ENCODE measurements around the gene SIL1.

DNA sequence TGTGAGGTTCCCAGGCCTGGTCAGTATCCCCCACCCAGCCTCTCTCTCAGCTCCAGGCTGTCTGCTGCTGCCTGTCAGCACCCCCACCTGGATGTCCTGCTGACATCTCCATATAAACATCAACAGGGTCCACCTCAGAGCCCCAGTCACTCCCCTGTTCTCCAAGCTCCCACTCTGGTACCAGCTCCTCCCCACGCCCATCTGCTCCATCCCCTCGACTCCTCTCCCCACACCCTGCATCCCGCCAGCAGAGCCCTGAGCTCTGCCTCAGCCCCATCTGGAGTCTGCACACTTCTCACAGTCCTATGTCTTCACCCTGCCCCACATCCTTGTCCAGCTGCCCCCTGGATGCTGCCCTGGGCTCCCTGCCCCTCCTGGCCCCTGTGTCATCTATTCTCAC, 255.3 kb downstream of the SIL1 start:
- TF ChIP-seq, protein P1, sequence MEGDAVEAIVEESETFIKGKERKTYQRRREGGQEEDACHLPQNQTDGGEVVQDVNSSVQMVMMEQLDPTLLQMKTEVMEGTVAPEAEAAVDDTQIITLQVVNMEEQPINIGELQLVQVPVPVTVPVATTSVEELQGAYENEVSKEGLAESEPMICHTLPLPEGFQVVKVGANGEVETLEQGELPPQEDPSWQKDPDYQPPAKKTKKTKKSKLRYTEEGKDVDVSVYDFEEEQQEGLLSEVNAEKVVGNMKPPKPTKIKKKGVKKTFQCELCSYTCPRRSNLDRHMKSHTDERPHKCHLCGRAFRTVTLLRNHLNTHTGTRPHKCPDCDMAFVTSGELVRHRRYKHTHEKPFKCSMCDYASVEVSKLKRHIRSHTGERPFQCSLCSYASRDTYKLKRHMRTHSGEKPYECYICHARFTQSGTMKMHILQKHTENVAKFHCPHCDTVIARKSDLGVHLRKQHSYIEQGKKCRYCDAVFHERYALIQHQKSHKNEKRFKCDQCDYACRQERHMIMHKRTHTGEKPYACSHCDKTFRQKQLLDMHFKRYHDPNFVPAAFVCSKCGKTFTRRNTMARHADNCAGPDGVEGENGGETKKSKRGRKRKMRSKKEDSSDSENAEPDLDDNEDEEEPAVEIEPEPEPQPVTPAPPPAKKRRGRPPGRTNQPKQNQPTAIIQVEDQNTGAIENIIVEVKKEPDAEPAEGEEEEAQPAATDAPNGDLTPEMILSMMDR (IDR thresholded peaks at IDR 0.05; ENCODE audit: extremely low read depth in 1 of 2, insufficient read depth in 1 of 2, low read depth in 1 of 2, low read length in 2 of 2), result no peak
- TF ChIP-seq POLR2AphosphoS5 (IDR thresholded peaks at IDR 0.05; ENCODE audit: insufficient read depth, low read depth, low read length) (no peak), POLR2A (IDR thresholded peaks at IDR 0.05; ENCODE audit: low read depth, low read length) (no peak), EZH2 (IDR thresholded peaks at IDR 0.05; ENCODE audit: borderline replicate concordance, low read depth, low read length, severe bottlenecking) (no peak)
- TF ChIP-seq, protein P2, sequence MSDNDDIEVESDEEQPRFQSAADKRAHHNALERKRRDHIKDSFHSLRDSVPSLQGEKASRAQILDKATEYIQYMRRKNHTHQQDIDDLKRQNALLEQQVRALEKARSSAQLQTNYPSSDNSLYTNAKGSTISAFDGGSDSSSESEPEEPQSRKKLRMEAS (IDR thresholded peaks at IDR 0.05; ENCODE audit: insufficient read depth, insufficient read length), result no peak
